ENCODE results near the gene CCDC175.

CCDC175 gene

GRCh38 chr14:59540852-59541251 is 35.8 kb downstream of the CCDC175 start:
- no peak for DNase-seq (ENCODE audit: low spot score)

- DNase-seq (ENCODE audit: low spot score): no peak
Measured at GRCh38 chr14:59538936-59539335, 37.7 kb downstream of the CCDC175 start.

- no peak for DNase-seq (ENCODE audit: low spot score)
Measured at GRCh38 chr14:59537476-59537875, 39.1 kb downstream of the CCDC175 start.

- no peak for DNase-seq (ENCODE audit: low spot score)
Measured at GRCh38 chr14:59534361-59534987, 42.1 kb downstream of the CCDC175 start.

- DNase-seq (ENCODE audit: low spot score): no peak
Measured at GRCh38 chr14:59532419-59532818, 44.2 kb downstream of the CCDC175 start.

- DNase-seq (ENCODE audit: low spot score): no peak
Measured at GRCh38 chr14:59530349-59530748, 46.3 kb downstream of the CCDC175 start.

- no peak for DNase-seq (ENCODE audit: low spot score)
Measured at GRCh38 chr14:59529189-59529588, 47.4 kb downstream of the CCDC175 start.

GRCh38 chr14:59520224-59520623 is 56.4 kb downstream of the CCDC175 start:
- DNase-seq (ENCODE audit: low spot score): no peak

- DNase-seq (ENCODE audit: low spot score): no peak
Measured at GRCh38 chr14:59511916-59512575, 64.6 kb downstream of the CCDC175 start.

GRCh38 chr14:59510966-59511365 is 65.6 kb downstream of the CCDC175 start:
- DNase-seq (ENCODE audit: low spot score): no peak

GRCh38 chr14:59510001-59510400 is 66.6 kb downstream of the CCDC175 start:
- DNase-seq (ENCODE audit: low spot score): no peak

GRCh38 chr14:59509101-59509500 is 67.5 kb downstream of the CCDC175 start:
- no peak for DNase-seq (ENCODE audit: low spot score)

- DNase-seq (ENCODE audit: low spot score): no peak
Measured at GRCh38 chr14:59507752-59508103, 68.9 kb downstream of the CCDC175 start.

GRCh38 chr14:59507063-59507751 is 69.4 kb downstream of the CCDC175 start:
- DNase-seq (ENCODE audit: low spot score): no peak

GRCh38 chr14:59503256-59503655 is 73.4 kb downstream of the CCDC175 start:
- DNase-seq (ENCODE audit: low spot score): no peak

GRCh38 chr14:59500732-59501131 is 75.9 kb downstream of the CCDC175 start:
- no peak for DNase-seq (ENCODE audit: low spot score)

- no peak for DNase-seq (ENCODE audit: low spot score)
Measured at GRCh38 chr14:59492384-59492783, 84.2 kb downstream of the CCDC175 start.

- no peak for DNase-seq (ENCODE audit: low spot score)
Measured at GRCh38 chr14:59490756-59491155, 85.9 kb downstream of the CCDC175 start.

- DNase-seq (ENCODE audit: low spot score): no peak
Measured at GRCh38 chr14:59484639-59485175, 91.9 kb downstream of the CCDC175 start.

GRCh38 chr14:59483819-59484638 is 92.6 kb downstream of the CCDC175 start, which contains the start of the genes JKAMP and L3HYPDH:
Gene JKAMP, plus strand, starts transcription at chr14:59484517. Its CDS starts 73 bp downstream, at chr14:59484590.
Gene L3HYPDH, minus strand, starts transcription at chr14:59484408. Its CDS starts 92 bp downstream, at chr14:59484316.
- DNase-seq (ENCODE audit: low spot score): peak; percentile 98

GRCh38 chr14:59483363-59483762 is 93.2 kb downstream of the CCDC175 start:
- peak; percentile 67 for DNase-seq (ENCODE audit: low spot score)

Data from left forelimb (tissue), 1 donor.